ENCODE data around the gene MAGEF1. TPM values are rescaled to one million over a fixed set of nuclear protein-coding genes. Genes with fewer than 3 reads are reported as not detected.

MAGEF1 gene
- total and polyA plus RNA-seq, 9 of the 15 experiments (the other 6 are each of a cell fraction or from before 2014, with no cell fraction given): 1.5 to 39.1 (median 19.8) TPM

GRCh38 chr3:184741798-184742675 is 30.2 kb upstream of the MAGEF1 start (continued):
- TF ChIP-seq SMAD4 (CRISPR knock-in tag; conservative IDR thresholded peaks at IDR 0.05): peak; percentile 88
- peak; percentile 55 to 60 for TF ChIP-seq KDM1A (IDR thresholded peaks at IDR 0.05)
- TF ChIP-seq SRF (CRISPR knock-in tag; IDR thresholded peaks at IDR 0.05): 0 out of 4 replicates have a peak, but pooled peaks of 1 of the 2 experiments have one; percentile 14
- peak; percentile 46; the same call in 1 of the 2 replicates for TF ChIP-seq FOSL1 (tag; conservative IDR thresholded peaks at IDR 0.05)
- TF ChIP-seq, protein P1, sequence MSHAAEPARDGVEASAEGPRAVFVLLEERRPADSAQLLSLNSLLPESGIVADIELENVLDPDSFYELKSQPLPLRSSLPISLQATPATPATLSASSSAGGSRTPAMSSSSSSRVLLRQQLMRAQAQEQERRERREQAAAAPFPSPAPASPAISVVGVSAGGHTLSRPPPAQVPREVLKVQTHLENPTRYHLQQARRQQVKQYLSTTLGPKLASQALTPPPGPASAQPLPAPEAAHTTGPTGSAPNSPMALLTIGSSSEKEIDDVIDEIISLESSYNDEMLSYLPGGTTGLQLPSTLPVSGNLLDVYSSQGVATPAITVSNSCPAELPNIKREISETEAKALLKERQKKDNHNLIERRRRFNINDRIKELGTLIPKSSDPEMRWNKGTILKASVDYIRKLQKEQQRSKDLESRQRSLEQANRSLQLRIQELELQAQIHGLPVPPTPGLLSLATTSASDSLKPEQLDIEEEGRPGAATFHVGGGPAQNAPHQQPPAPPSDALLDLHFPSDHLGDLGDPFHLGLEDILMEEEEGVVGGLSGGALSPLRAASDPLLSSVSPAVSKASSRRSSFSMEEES (CRISPR knock-in tag; IDR thresholded peaks at IDR 0.05): peak; percentile 75
- TF ChIP-seq MTA2 (IDR thresholded peaks at IDR 0.05; ENCODE audit: low read depth): peak; percentile 82
- TF ChIP-seq MBD2 (IDR thresholded peaks at IDR 0.05; ENCODE audit: borderline replicate concordance, low read depth): peak; percentile 44; the same call in 1 of the 2 replicates
- TF ChIP-seq, protein P2, sequence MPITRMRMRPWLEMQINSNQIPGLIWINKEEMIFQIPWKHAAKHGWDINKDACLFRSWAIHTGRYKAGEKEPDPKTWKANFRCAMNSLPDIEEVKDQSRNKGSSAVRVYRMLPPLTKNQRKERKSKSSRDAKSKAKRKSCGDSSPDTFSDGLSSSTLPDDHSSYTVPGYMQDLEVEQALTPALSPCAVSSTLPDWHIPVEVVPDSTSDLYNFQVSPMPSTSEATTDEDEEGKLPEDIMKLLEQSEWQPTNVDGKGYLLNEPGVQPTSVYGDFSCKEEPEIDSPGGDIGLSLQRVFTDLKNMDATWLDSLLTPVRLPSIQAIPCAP (CRISPR knock-in tag; IDR thresholded peaks at IDR 0.05; ENCODE audit: borderline replicate concordance): no peak
- no peak for TF ChIP-seq ZNF764 (CRISPR knock-in tag; IDR thresholded peaks at IDR 0.05; ENCODE audit: low read depth)
- TF ChIP-seq BMI1 (IDR thresholded peaks at IDR 0.05; ENCODE audit: low read length): no peak
- no peak for TF ChIP-seq BRF2 (IDR thresholded peaks at IDR 0.05; ENCODE audit: borderline replicate concordance, insufficient read depth, insufficient read length)
- no peak for TF ChIP-seq STAG1 (CRISPR knock-in tag; IDR thresholded peaks at IDR 0.05; ENCODE audit: borderline replicate concordance)
- 0 out of 4 replicates have a peak, but pooled peaks of 1 of the 2 experiments have one; percentile 43 for TF ChIP-seq FOXA3 (CRISPR knock-in tag; conservative IDR thresholded peaks at IDR 0.05 in 1 of 2, IDR thresholded peaks at IDR 0.05 in 1 of 2)
- TF ChIP-seq, protein P3, sequence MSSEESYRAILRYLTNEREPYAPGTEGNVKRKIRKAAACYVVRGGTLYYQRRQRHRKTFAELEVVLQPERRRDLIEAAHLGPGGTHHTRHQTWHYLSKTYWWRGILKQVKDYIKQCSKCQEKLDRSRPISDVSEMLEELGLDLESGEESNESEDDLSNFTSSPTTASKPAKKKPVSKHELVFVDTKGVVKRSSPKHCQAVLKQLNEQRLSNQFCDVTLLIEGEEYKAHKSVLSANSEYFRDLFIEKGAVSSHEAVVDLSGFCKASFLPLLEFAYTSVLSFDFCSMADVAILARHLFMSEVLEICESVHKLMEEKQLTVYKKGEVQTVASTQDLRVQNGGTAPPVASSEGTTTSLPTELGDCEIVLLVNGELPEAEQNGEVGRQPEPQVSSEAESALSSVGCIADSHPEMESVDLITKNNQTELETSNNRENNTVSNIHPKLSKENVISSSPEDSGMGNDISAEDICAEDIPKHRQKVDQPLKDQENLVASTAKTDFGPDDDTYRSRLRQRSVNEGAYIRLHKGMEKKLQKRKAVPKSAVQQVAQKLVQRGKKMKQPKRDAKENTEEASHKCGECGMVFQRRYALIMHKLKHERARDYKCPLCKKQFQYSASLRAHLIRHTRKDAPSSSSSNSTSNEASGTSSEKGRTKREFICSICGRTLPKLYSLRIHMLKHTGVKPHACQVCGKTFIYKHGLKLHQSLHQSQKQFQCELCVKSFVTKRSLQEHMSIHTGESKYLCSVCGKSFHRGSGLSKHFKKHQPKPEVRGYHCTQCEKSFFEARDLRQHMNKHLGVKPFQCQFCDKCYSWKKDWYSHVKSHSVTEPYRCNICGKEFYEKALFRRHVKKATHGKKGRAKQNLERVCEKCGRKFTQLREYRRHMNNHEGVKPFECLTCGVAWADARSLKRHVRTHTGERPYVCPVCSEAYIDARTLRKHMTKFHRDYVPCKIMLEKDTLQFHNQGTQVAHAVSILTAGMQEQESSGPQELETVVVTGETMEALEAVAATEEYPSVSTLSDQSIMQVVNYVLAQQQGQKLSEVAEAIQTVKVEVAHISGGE (CRISPR knock-in tag; IDR thresholded peaks at IDR 0.05): peak in 1 of 3 experiments; percentile 72; a peak in 1 of 6 replicates
